Activated T-cell treated with anti-CD3 and anti-CD28 coated beads for 48 hours (primary cell): Measurements from ENCODE around the gene PFN3.

Source experiments
- DNase-seq: peaks from one replicate; pipeline ENCODE4 v3.0.0-alpha.2; 2020; ENCODE audit warnings: low read depth

Gene PFN3

GRCh38 chr5:177359860-177360259 is 40.6 kb downstream of the PFN3 start:
- no peak for DNase-seq

DNA sequence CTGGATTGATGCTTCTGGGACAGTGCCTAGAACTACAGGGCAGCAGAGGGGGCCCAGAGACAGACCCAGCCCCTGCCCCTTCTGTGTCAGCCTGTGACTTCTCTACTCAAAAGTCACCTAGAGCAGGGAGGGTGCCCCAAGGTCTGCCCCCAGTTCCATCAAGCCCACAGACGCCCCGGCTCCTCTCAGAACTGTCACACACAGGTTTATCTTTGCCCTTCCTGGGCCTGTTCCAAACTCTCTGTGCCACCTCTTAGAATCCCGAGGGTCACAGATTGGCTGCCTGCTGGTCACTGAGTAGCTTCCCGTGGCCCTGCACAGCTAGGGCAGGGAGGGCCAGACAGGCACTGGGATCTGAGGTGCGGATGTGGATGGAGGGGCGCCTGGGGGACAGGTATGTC is 41.0 kb downstream of the PFN3 start:
- no peak for DNase-seq

- no peak for DNase-seq
These were observed 42.1 kb downstream of the PFN3 start for GRCh38 chr5:177358370-177358819.

- DNase-seq, result no peak
These were observed 42.8 kb downstream of the PFN3 start, which contains the start of gene RGS14 for GRCh38 chr5:177357459-177358351. TSS of gene RGS14 (plus strand) at chr5:177357924. CDS start at chr5:177358025, 101 bp downstream.

GRCh38 chr5:177357146-177357458 is 43.4 kb downstream of the PFN3 start:
- no peak for DNase-seq

DNA sequence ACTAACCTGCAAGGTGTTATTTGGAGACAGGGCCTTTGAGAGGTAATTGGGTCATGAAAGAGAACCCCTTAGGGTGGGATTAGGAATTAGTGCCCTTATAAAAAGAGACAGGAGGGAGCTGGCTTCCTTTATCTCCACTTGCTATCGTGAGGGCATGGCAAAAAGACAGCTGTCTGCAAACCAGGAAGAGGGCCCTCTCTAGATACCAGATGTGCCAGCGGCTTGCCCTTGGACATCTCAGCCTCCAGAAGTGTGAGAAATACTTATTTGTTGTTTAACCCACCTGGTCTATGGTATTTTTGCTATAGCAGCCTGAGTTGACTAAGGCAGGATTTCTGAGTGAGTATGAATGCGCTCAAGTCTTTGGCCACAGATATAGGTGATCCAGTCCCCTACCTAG is 43.7 kb downstream of the PFN3 start:
- no peak for DNase-seq

DNA sequence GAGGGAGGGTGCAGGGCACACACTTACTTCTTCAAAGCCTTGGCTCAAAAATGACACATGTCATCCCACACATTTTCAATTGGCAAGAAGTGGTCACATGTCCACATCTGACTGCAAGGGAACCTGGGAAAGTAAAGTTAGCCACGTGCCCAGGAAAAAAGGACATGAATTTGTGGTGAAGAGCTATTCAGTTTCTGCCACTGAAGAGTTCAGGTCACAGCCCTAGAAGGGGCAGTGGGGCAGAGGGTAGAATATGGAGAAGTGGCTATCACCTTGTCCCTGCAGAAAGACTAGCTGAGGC is 44.6 kb downstream of the PFN3 start:
- DNase-seq, result no peak

DNA sequence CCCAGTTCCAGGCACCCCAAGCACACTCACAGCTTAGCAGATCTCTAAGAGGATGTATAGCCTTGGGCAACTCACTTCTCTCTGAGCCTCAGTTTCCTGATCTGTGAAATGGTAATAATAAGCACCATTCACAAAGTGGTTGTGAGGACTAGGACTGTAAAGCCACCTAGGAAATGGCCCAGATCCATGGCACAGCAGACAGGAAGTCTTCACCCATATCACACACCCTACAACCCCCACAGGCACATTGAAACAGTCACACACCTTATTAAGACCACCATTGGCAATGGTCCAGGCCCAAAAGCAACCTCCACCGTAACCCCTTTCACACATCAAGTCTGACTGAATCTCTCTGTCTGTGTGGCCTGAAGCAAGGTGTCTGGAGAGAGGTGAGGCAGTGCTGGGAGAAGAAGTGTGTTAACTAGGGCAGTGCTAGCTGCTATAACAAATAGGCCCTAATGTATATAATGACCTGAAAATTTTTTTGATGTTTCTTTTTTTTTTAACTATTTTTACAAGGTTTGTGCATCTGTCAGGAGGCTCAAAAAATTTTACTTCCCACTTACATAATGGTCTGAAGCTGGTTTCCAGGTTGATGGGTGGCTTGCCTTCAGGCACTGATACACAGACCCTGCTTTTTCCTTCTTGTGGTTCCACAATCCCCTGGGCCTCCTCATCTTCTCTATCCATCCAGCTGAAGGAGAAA is 45.1 kb downstream of the PFN3 start:
- no peak for DNase-seq

DNA sequence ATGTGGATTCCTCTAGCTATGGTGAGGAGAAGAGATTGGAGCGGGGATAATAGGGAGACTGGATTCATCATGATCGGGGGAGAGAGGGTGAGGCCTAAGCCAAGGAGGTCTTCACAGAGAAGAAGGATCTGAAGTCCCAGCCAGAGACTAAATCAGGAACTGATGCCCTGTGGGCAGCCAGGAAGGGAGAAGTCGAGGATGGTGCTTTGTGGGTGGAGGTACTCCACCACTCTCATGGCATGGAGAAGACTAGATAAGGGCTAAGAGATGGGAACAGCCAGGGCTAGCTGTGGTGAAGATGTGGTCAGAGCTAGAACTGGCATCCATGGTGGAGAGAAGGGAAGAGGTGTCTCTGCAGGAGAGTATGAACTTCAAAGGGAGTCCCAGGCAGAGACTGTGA is 45.8 kb downstream of the PFN3 start:
- no peak for DNase-seq

DNA sequence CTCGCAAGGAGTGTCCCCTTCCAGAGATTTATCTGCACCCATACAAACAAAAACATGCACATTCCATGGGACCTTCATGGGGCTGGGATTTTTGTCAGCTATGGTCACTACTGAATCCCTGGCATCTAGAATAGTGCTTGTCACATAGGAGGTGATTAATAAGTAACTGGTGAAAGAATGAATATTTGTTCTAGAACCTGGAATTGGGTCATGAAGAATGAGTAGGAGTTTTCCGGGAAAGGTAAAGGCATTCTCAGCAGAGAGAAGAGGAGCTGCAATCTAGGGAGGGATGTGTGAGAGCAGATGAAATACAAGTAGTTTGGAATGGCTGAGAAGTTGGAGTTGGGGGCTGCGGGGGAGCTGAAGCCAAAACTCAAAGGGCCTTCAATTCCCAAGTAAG is 46.2 kb downstream of the PFN3 start:
- DNase-seq, result no peak

DNA sequence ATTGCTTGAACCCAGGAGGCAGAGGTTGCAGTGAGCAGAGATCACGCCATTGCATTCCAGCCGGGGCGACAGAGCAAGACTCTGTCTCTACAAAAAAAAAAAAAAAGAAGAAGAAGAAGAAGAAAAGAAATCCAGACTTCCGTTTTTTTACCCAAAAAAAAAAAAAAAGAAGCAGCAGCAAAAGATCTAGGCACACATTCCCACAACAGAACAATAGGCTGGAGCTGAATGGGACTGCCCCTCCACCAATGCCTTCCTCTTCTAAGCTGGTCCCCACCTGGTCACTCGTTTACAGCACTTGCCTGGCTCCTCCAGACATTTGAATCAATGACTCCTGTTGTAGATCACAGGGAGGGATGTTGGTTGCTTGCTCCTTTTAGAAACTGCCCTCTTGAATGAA is 47.4 kb downstream of the PFN3 start:
- no peak for DNase-seq

DNA sequence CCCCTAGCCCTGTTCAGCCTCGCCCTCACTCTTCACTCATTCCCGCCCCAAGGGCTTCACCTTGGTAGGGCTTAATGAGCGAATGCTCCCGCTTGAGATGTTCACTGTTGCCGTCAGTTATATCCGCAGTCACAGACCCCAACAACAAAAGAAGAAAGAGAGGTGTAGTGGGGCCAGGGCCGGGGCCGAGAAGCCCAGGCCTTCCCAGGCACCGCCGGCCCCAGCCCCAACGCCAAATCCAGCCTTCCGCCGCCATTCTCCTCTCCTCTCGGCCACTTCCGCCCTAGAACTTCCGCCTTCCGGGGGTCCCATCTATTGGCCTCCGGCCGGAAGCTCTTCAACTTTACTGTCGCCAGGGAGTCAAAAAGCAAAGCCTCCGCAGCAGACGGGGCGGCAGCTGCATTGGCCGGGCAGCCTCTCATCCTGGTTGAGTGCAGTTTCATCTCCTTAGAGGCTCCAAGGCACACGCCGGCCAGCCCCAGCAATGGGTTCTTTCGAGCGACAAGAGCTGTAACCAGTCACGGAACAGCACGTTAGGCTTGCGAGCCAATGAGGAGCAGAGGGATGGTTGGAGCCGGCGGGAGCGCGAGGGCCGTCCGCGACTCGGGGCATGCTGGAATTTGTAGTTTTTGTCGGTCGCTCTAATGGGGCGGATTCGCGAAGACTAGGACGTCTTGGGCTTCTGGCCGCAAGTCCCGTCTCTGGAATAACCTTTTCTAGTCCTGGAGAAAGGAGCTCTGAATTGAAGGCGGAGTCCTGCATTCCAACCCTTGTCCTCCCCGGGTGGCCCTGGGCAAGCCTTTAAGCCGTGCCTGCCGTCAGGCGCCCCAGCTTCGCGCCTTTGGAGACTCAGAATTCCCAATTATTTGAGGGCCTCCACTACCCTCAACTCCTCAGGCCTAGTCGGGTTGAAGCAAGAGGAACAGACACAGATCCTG is 48.8 kb downstream of the PFN3 start, which contains the start of gene LMAN2:
Gene LMAN2, minus strand, starts transcription at position 277 of the 938 bp plus-strand sequence. Its CDS starts 21 bp downstream, at position 256.
- DNase-seq, result peak; percentile 86

DNA sequence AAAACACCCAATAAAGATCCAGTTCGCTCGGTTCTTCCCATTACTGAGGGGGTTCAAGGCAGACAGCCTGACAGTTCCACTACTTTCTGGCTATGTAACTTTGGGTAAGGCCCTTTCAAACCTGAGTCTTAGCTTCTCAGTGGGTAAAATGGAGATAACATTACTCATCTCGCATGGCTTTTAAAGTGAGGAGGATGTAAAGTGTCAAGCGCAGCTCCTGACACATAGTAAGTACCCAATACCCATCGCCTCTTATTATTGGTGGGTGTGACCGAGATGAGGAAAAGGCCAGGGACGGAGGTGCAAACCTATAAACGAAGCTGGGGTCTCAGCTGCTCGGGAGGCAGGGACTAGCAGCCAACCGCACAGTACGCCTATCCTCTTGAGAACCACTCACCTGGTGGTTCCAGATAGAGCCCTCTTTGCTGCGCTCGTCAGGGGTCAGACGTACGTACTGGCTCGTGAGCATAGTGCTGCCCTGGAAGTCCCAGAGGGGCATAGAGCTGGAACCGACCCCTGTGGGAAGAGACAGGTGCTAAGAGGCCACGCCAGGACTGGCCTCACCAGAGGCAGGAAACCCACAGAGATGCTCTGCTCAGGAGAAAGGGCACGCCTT is 49.6 kb downstream of the PFN3 start:
- DNase-seq, result no peak
